ENCODE measurements around the gene BAG5. TPM values are rescaled to one million over a fixed set of nuclear protein-coding genes. Genes with fewer than 3 reads are reported as not detected.

BAG5 gene
- total and polyA plus RNA-seq, 2 of the 4 experiments (the other 2 are of a cell fraction): 6.7 to 22.2 TPM

GRCh38 chr14:103533137-103533998, 29.1 kb downstream of the BAG5 start:
- Histone ChIP-seq H3K27ac (ENCODE audit: insufficient read depth, low read length) (no peak overlapping the region), H3K18ac (ENCODE audit: low read depth, low read length) (no peak overlapping the region), H3K36me3 (ENCODE audit: control insufficient read depth, insufficient read depth, low read length) (peaks cover 12% of the 10 kb centered on the region; the same call in 1 of the 2 replicates), H2BK5ac (ENCODE audit: low read depth, low read length, poor library complexity, severe bottlenecking) (no peak overlapping the region), H3K4me3 (ENCODE audit: insufficient read depth, low read depth, low read length) (no peak overlapping the region), H3K9ac (ENCODE audit: low read depth, low read length) (no peak overlapping the region), H4K8ac (ENCODE audit: low read depth in 2 of 2, low read length in 2 of 2) (no peak overlapping the region), H3K56ac (ENCODE audit: extremely low read depth, insufficient read depth, low read length) (no peak overlapping the region), H3K9me3 (ENCODE audit: control insufficient read depth, insufficient read depth, low read length) (no peaks in the 10 kb centered on the region), H3K9me1 (ENCODE audit: insufficient read depth, low read length) (peaks cover 10% of the 10 kb centered on the region), H3K27me3 (ENCODE audit: control insufficient read depth, insufficient read depth, low read length) (no peaks in the 10 kb centered on the region), H2BK20ac (ENCODE audit: low read depth, low read length) (no peak overlapping the region), H3K4me2 (ENCODE audit: low read depth, low read length) (no peak overlapping the region), H3K14ac (replicated peaks; ENCODE audit: low read depth, low read length) (no peak overlapping the region), H3K4ac (ENCODE audit: low read depth, low read length) (no peak overlapping the region), H4K20me1 (ENCODE audit: insufficient read depth, low read length) (peaks cover 26% of the 10 kb centered on the region), H2AK9ac (replicated peaks; ENCODE audit: low read depth, low read length, poor library complexity) (no peak overlapping the region), H4K91ac (ENCODE audit: insufficient read depth, low read depth, low read length) (no peak overlapping the region), H2AFZ (replicated peaks; ENCODE audit: low read length, poor library complexity) (no peak overlapping the region), H3K79me1 (ENCODE audit: low read depth in 1 of 2, low read length in 2 of 2) (peaks cover 0 to 39% of the 10 kb centered on the region in 2 experiments; a peak in 3 of 4 replicates), H3K23ac (ENCODE audit: low read depth, low read length) (no peak overlapping the region), H2AK5ac (ENCODE audit: low read depth, low read length) (no peak overlapping the region), H2BK120ac (ENCODE audit: low read depth, low read length) (no peak overlapping the region), H2BK15ac (ENCODE audit: low read depth, low read length) (no peak overlapping the region), H4K5ac (ENCODE audit: low read depth, low read length) (no peak overlapping the region), H3K4me1 (ENCODE audit: control insufficient read depth, insufficient read depth, low read length) (peaks cover 9% of the 10 kb centered on the region)
- intact Hi-C loops (cut with micrococcal nuclease): no loop called here
- POLR2A ChIA-PET (ENCODE audit: unreplicated experiment): no interaction called here
- TF ChIP-seq CTCF (conservative IDR thresholded peaks at IDR 0.05; ENCODE audit: low read depth, low read length): no peak
- no TSS peak for BruUV-seq (replicated peaks)
- no peak for ATAC-seq (ENCODE audit: low read depth)
- CTCF ChIA-PET: no interaction called here
- dilution Hi-C loops (cut with HindIII; ENCODE audit: low sequenced_read_pairs, unreplicated experiment): no loop called here
- DNase-seq: no peak
- WGBS, 2 experiments (ENCODE audit: extremely low coverage in 2 of 2, insufficient read length in 1 of 2): 100% methylated on average over 1 of the region's 23 CpGs; no CpG with 5 or more reads in 1 of the 2 experiments
- in situ Hi-C loops (cut with MboI; ENCODE audit: low sequenced_read_pairs): no loop called here
